IMR-90 (cell line): ENCODE data around the gene IQCK. TPM values are rescaled to one million over a fixed set of nuclear protein-coding genes. Genes with fewer than 3 reads are reported as not detected.

Experiments used
- ATAC-seq: fragments of 200-7000 bp; cut with Tn5 transposase; 2 replicates; pipeline ENCODE4 v1.9.1; 2020; ENCODE audit warnings: low read depth, mild to moderate bottlenecking, moderate library complexity
- BruUV-seq: library from RNA; stranded (reverse); fragments of 400-500 nt; replicated peaks from 2 replicates; lab custom pipeline; 2021; lab: Mats Ljungman, UMichigan
- CTCF ChIA-PET: fragments of 300-600 bp; formaldehyde crosslinking; extraction: SDS; loops from one replicate; lab custom pipeline; 2021; ENCODE audit warnings: antibody characterized with exemption; lab: Yijun Ruan, JAX
- POLR2A ChIA-PET: fragments of 300-600 bp; sonication (Branson Sonifier 250); formaldehyde crosslinking; loops from one replicate; lab custom pipeline; 2022; ENCODE audit warnings: antibody characterized with exemption; ENCODE audit not compliant: unreplicated experiment; lab: Charles Lee
- DNase-seq: peaks from one replicate; pipeline ENCODE4 v3.0.0; 2013
- H2AFZ ChIP-seq: replicated peaks from 2 replicates; pipeline ENCODE3; 2013; ENCODE audit warnings: low read length, mild to moderate bottlenecking; ENCODE audit not compliant: poor library complexity
- H2AK5ac ChIP-seq: 2 replicates; pipeline ENCODE4 v1.6.1; 2013; ENCODE audit warnings: low read depth, low read length, inconsistent platforms
- H2AK9ac ChIP-seq: replicated peaks from 2 replicates; pipeline ENCODE3; 2013; ENCODE audit warnings: mild to moderate bottlenecking, low read depth, low read length, moderate library complexity; ENCODE audit not compliant: poor library complexity
- H2BK120ac ChIP-seq: 2 replicates; pipeline ENCODE4 v1.6.1; 2013; ENCODE audit warnings: low read depth, low read length, inconsistent platforms
- H2BK15ac ChIP-seq: 3 replicates; pipeline ENCODE4 v1.6.1; 2013; ENCODE audit warnings: low read depth, low read length, inconsistent platforms
- H2BK20ac ChIP-seq: 2 replicates; pipeline ENCODE4 v1.6.1; 2013; ENCODE audit warnings: low read depth, mild to moderate bottlenecking, inconsistent platforms, low read length, moderate library complexity
- H2BK5ac ChIP-seq: 2 replicates; pipeline ENCODE4 v1.6.1; 2013; ENCODE audit warnings: mild to moderate bottlenecking, low read depth, low read length, inconsistent platforms; ENCODE audit not compliant: poor library complexity, severe bottlenecking
- H3K14ac ChIP-seq: replicated peaks from 2 replicates; pipeline ENCODE4 v1.6.1; 2013; ENCODE audit warnings: low read depth, low read length, inconsistent platforms
- H3K18ac ChIP-seq: 2 replicates; pipeline ENCODE4 v1.6.1; 2013; ENCODE audit warnings: low read depth, low read length, control low read depth
- H3K23ac ChIP-seq: 2 replicates; pipeline ENCODE4 v1.6.1; 2013; ENCODE audit warnings: low read depth, low read length, inconsistent platforms
- H3K27ac ChIP-seq: 2 replicates; pipeline ENCODE4 v1.5.1; 2013; ENCODE audit warnings: mild to moderate bottlenecking, control low read depth, low read length; ENCODE audit not compliant: insufficient read depth
- H3K27me3 ChIP-seq: 2 replicates; pipeline ENCODE4 v1.6.1; 2013; ENCODE audit warnings: low read length; ENCODE audit not compliant: control insufficient read depth, insufficient read depth
- H3K36me3 ChIP-seq: 2 replicates; pipeline ENCODE4 v1.6.1; 2013; ENCODE audit warnings: low read length, mixed read lengths; ENCODE audit not compliant: control insufficient read depth, insufficient read depth
- H3K4ac ChIP-seq: 2 replicates; pipeline ENCODE4 v1.6.1; 2013; ENCODE audit warnings: low read depth, low read length, inconsistent platforms
- H3K4me1 ChIP-seq: 2 replicates; pipeline ENCODE4 v1.6.1; 2013; ENCODE audit warnings: low read length, mixed read lengths; ENCODE audit not compliant: control insufficient read depth, insufficient read depth
- H3K4me2 ChIP-seq: 2 replicates; pipeline ENCODE4 v1.6.1; 2013; ENCODE audit warnings: low read depth, mild to moderate bottlenecking, control low read depth, low read length, moderate library complexity
- H3K4me3 ChIP-seq: 2 replicates; pipeline ENCODE4 v1.5.1; 2013; ENCODE audit warnings: low read depth, mild to moderate bottlenecking, control low read depth, low read length, moderate library complexity; ENCODE audit not compliant: insufficient read depth
- H3K56ac ChIP-seq: 2 replicates; pipeline ENCODE4 v1.6.1; 2013; ENCODE audit warnings: low read length, inconsistent platforms; ENCODE audit not compliant: insufficient read depth; ENCODE audit errors: extremely low read depth
- H3K79me1 ChIP-seq, 2 experiments: 2 replicates each; pipeline ENCODE4 v1.6.1; 2013; ENCODE audit warnings: low read length in 2 of 2, inconsistent platforms in 1 of 2, low read depth in 1 of 2
- H3K9ac ChIP-seq: 2 replicates; pipeline ENCODE4 v1.6.1; 2013; ENCODE audit warnings: low read depth, low read length, control low read depth
- H3K9me1 ChIP-seq: 2 replicates; pipeline ENCODE4 v1.6.1; 2013; ENCODE audit warnings: low read length, inconsistent platforms; ENCODE audit not compliant: insufficient read depth
- H3K9me3 ChIP-seq: 2 replicates; pipeline ENCODE4 v1.6.1; 2013; ENCODE audit warnings: low read length; ENCODE audit not compliant: control insufficient read depth, insufficient read depth
- H4K20me1 ChIP-seq: 2 replicates; pipeline ENCODE4 v1.6.1; 2013; ENCODE audit warnings: low read length, inconsistent platforms; ENCODE audit not compliant: insufficient read depth
- H4K5ac ChIP-seq: 2 replicates; pipeline ENCODE4 v1.6.1; 2013; ENCODE audit warnings: mild to moderate bottlenecking, low read depth, low read length, control low read depth
- H4K8ac ChIP-seq, 2 experiments: 2 replicates each; pipeline ENCODE4 v1.6.1; 2013; ENCODE audit warnings: low read depth in 2 of 2, low read length in 2 of 2, control low read depth in 1 of 2, inconsistent platforms in 1 of 2
- H4K91ac ChIP-seq: 2 replicates; pipeline ENCODE4 v1.6.1; 2013; ENCODE audit warnings: low read depth, low read length, inconsistent platforms; ENCODE audit not compliant: insufficient read depth
- RAD21 ChIP-seq: IDR thresholded peaks from 2 replicates; pipeline ENCODE4 v1.6.1; 2012; ENCODE audit warnings: low read length, improper control_type of control experiment
- WGBS, 2 experiments: methylation state at CpG; one replicate each; pipeline versions ENCODE4 v1.1.5 to v1.1.7; 2013; ENCODE audit warnings: missing lambda C conversion rate in 2 of 2; ENCODE audit not compliant: insufficient read length in 1 of 2; ENCODE audit errors: extremely low coverage in 2 of 2; 5-methylcytosine and 5-hydroxymethylcytosine counted together
- dilution Hi-C: fragments of 300-500 bp; cut with HindIII; formaldehyde crosslinking; loops from one replicate; pipeline ENCODE4 v1.14.3; 2018; ENCODE audit warnings: low sequenced_read_pairs; ENCODE audit not compliant: unreplicated experiment
- in situ Hi-C: fragments of 300-500 bp; cut with MboI; formaldehyde crosslinking; loops from 3 replicates; pipeline ENCODE4 v1.14.3; 2019; ENCODE audit warnings: low sequenced_read_pairs, inconsistent platforms, mixed read lengths
- intact Hi-C: fragments of 100-400 bp; cut with micrococcal nuclease; formaldehyde crosslinking; loops from 2 replicates; pipeline ENCODE4 v1.10.0; 2022
- polyA plus RNA-seq, 3 experiments: library from polyadenylated mRNA; depleted of rRNA; stranded (reverse); fragments of >200 nt; gene quantifications; 2 replicates each; pipeline ENCODE4 v1.2.3, GENCODE V29; 2012; ENCODE audit warnings: low replicate concordance in 1 of 3
- total RNA-seq: library from RNA; depleted of rRNA; stranded (reverse); fragments of >200 nt; gene quantifications from 2 replicates; pipeline ENCODE4 v1.2.3, GENCODE V29; 2012

The IQCK gene
- total and polyA plus RNA-seq, 2 of the 4 experiments (the other 2 are of a cell fraction), result 4.1 to 5.4 TPM

DNA sequence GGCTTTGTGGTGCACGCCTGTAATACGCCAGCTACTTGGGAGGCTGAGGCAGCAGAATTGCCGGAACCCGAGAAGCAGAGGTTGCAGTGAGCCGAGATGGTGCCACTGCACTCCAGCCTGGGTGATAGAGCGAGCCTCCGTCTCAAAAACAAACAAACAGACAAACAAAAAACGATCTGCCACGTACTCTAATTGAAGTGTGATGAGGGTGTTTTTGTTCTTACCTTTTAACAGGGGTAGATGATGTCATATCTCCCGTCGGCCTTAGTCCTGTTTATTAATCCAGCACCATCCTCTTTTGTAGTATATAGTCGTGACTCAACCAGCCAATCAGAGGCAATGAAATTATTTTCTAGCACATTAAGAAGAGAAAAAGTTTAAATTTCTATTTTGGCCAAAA is 58.5 kb downstream of the IQCK start:
- Histone ChIP-seq H2AK5ac (no peak overlapping the region), H4K8ac (no peak overlapping the region), H2AFZ (no peak overlapping the region), H2BK20ac (no peak overlapping the region), H4K91ac (no peak overlapping the region), H3K14ac (no peak overlapping the region), H2BK5ac (no peak overlapping the region), H3K27ac (no peak overlapping the region), H2BK120ac (no peak overlapping the region), H3K4me3 (no peak overlapping the region), H3K79me1 (no peaks in the 10 kb centered on the region), H3K9me3 (no peaks in the 10 kb centered on the region), H3K9me1 (no peaks in the 10 kb centered on the region), H3K4ac (no peak overlapping the region), H3K4me2 (no peak overlapping the region), H4K20me1 (no peaks in the 10 kb centered on the region), H3K23ac (no peak overlapping the region), H3K36me3 (no peaks in the 10 kb centered on the region), H3K18ac (no peak overlapping the region), H4K5ac (no peak overlapping the region), H3K9ac (no peak overlapping the region), H2AK9ac (no peak overlapping the region), H3K27me3 (no peaks in the 10 kb centered on the region), H3K4me1 (no peaks in the 10 kb centered on the region; the same call in 1 of the 2 replicates), H2BK15ac (no peak overlapping the region), H3K56ac (no peak overlapping the region)
- dilution Hi-C loops (no loop called here), intact Hi-C loops (no loop called here), in situ Hi-C loops (no loop called here)
- TF ChIP-seq RAD21, result no peak
- BruUV-seq, result no TSS peak
- DNase-seq, result no peak
- POLR2A ChIA-PET, result no interaction called here
- CTCF ChIA-PET, result no interaction called here
- WGBS, 2 experiments, result no CpG with 5 or more reads among the region's 12 CpGs
- ATAC-seq, result no peak
